ENCODE measurements around the gene ABITRAM.
"Not testable (repeated sequence)": the region's sequence is repeated elsewhere in the genome, so short reads cannot be mapped to it uniquely, and the experiment has no call there.

DNA sequence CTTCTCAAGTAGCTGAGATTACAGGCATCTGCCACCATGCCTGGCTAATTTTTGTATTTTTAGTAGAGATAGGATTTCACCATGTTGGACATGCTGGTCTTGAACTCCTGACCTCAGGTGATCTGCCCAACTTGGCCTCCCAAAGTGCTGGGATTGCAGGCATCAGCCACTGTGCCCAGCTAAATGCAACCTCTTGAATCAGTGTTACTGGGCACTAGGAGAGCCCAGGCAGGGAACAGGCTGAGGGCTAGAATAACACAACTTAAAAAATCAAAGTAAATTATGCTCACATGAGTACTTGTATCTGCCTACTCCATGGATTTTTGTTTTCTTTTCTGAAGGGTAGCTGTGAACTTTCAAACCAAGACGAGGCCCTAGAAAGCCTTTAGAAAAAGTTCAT lies 13.8 kb upstream of the ABITRAM start:
- not testable (repeated sequence) for TF ChIP-seq POLR2A (IDR thresholded peaks at IDR 0.05; ENCODE audit: low read depth, low read length); POLR2AphosphoS5 (IDR thresholded peaks at IDR 0.05; ENCODE audit: low read depth, low read length); TAF1 (IDR thresholded peaks at IDR 0.05; ENCODE audit: borderline replicate concordance, low read depth, low read length)
